ENCODE data around the gene WDR35.

Gene WDR35

GRCh38 chr2:19971691-19972090 is 18.2 kb downstream of the WDR35 start:
- Histone ChIP-seq H3K36me3 (ENCODE audit: insufficient read depth, low read length) (peaks cover 4% of the 10 kb centered on the region), H3K9ac (ENCODE audit: low read depth, low read length) (no peak overlapping the region), H3K4me3 (ENCODE audit: low read length) (no peak overlapping the region), H3K4me1 (ENCODE audit: control insufficient read depth, insufficient read depth, low read length) (no peaks in the 10 kb centered on the region), H3K9me3 (replicated peaks; ENCODE audit: low read length) (no peaks in the 10 kb centered on the region), H3K4me2 (ENCODE audit: low read length) (no peak overlapping the region), H3K27me3 (ENCODE audit: control insufficient read depth, insufficient read depth, low read length) (no peaks in the 10 kb centered on the region)

GRCh38 chr2:19963386-19963785 is 26.5 kb downstream of the WDR35 start:
- Histone ChIP-seq H3K9ac (ENCODE audit: low read depth, low read length) (no peak overlapping the region), H3K36me3 (ENCODE audit: insufficient read depth, low read length) (peaks cover 4% of the 10 kb centered on the region), H3K9me3 (replicated peaks; ENCODE audit: low read length) (no peaks in the 10 kb centered on the region), H3K4me1 (ENCODE audit: control insufficient read depth, insufficient read depth, low read length) (no peaks in the 10 kb centered on the region), H3K4me2 (ENCODE audit: low read length) (no peak overlapping the region), H3K4me3 (ENCODE audit: low read length) (no peak overlapping the region), H3K27me3 (ENCODE audit: control insufficient read depth, insufficient read depth, low read length) (no peaks in the 10 kb centered on the region)

GRCh38 chr2:19955544-19956422 is 34.1 kb downstream of the WDR35 start:
- H3K36me3 ChIP-seq (ENCODE audit: insufficient read depth, low read length) = no peaks in the 10 kb centered on the region
- no peaks in the 10 kb centered on the region for H3K9me3 ChIP-seq (replicated peaks; ENCODE audit: low read length)
- H3K4me3 ChIP-seq (ENCODE audit: low read length) = no peak overlapping the region
- H3K4me2 ChIP-seq (ENCODE audit: low read length) = no peak overlapping the region
- no peaks in the 10 kb centered on the region for H3K27me3 ChIP-seq (ENCODE audit: control insufficient read depth, insufficient read depth, low read length)
- H3K4me1 ChIP-seq (ENCODE audit: control insufficient read depth, insufficient read depth, low read length) = no peaks in the 10 kb centered on the region
- H3K9ac ChIP-seq (ENCODE audit: low read depth, low read length) = no peak overlapping the region

- peaks cover 7% of the 10 kb centered on the region for H3K36me3 ChIP-seq (ENCODE audit: insufficient read depth, low read length)
- H3K4me2 ChIP-seq (ENCODE audit: low read length) = no peak overlapping the region
- H3K9ac ChIP-seq (ENCODE audit: low read depth, low read length) = no peak overlapping the region
Observed at GRCh38 chr2:19949071-19949470, 40.8 kb downstream of the WDR35 start.

GRCh38 chr2:19947184-19947940 is 42.5 kb downstream of the WDR35 start:
- Histone ChIP-seq H3K27me3 (ENCODE audit: control insufficient read depth, insufficient read depth, low read length) (no peaks in the 10 kb centered on the region), H3K4me2 (ENCODE audit: low read length) (no peak overlapping the region)

More at GRCh38 chr2:19949071-19949470, 40.8 kb downstream of the WDR35 start:
- peaks cover 13% of the 10 kb centered on the region for H3K4me1 ChIP-seq (ENCODE audit: control insufficient read depth, insufficient read depth, low read length)
- no peak overlapping the region for H3K4me3 ChIP-seq (ENCODE audit: low read length)
- no peaks in the 10 kb centered on the region for H3K9me3 ChIP-seq (replicated peaks; ENCODE audit: low read length)
- H3K27me3 ChIP-seq (ENCODE audit: control insufficient read depth, insufficient read depth, low read length) = no peaks in the 10 kb centered on the region

GRCh38 chr2:19944205-19944845 is 45.6 kb downstream of the WDR35 start:
- Histone ChIP-seq H3K4me1 (ENCODE audit: control insufficient read depth, insufficient read depth, low read length) (peaks cover 12% of the 10 kb centered on the region), H3K27me3 (ENCODE audit: control insufficient read depth, insufficient read depth, low read length) (no peaks in the 10 kb centered on the region), H3K36me3 (ENCODE audit: insufficient read depth, low read length) (peaks cover 7% of the 10 kb centered on the region), H3K9ac (ENCODE audit: low read depth, low read length) (no peak overlapping the region), H3K9me3 (replicated peaks; ENCODE audit: low read length) (no peaks in the 10 kb centered on the region), H3K4me2 (ENCODE audit: low read length) (no peak overlapping the region), H3K4me3 (ENCODE audit: low read length) (no peak overlapping the region)

More at GRCh38 chr2:19947184-19947940, 42.5 kb downstream of the WDR35 start:
- Histone ChIP-seq H3K4me1 (ENCODE audit: control insufficient read depth, insufficient read depth, low read length) (peaks cover 13% of the 10 kb centered on the region), H3K9ac (ENCODE audit: low read depth, low read length) (no peak overlapping the region), H3K9me3 (replicated peaks; ENCODE audit: low read length) (no peaks in the 10 kb centered on the region), H3K4me3 (ENCODE audit: low read length) (no peak overlapping the region), H3K36me3 (ENCODE audit: insufficient read depth, low read length) (peaks cover 7% of the 10 kb centered on the region)

- no peaks in the 10 kb centered on the region for H3K27me3 ChIP-seq (ENCODE audit: control insufficient read depth, insufficient read depth, low read length)
- no peak overlapping the region for H3K9ac ChIP-seq (ENCODE audit: low read depth, low read length)
- H3K4me3 ChIP-seq (ENCODE audit: low read length) = no peak overlapping the region
- no peaks in the 10 kb centered on the region for H3K9me3 ChIP-seq (replicated peaks; ENCODE audit: low read length)
- peaks cover 7% of the 10 kb centered on the region for H3K4me1 ChIP-seq (ENCODE audit: control insufficient read depth, insufficient read depth, low read length)
- peaks cover 7% of the 10 kb centered on the region for H3K36me3 ChIP-seq (ENCODE audit: insufficient read depth, low read length)
- H3K4me2 ChIP-seq (ENCODE audit: low read length) = no peak overlapping the region
Observed at GRCh38 chr2:19943189-19943588, 46.7 kb downstream of the WDR35 start.

GRCh38 chr2:19942199-19942598 is 47.7 kb downstream of the WDR35 start:
- Histone ChIP-seq H3K4me2 (ENCODE audit: low read length) (no peak overlapping the region), H3K9ac (ENCODE audit: low read depth, low read length) (no peak overlapping the region), H3K4me3 (ENCODE audit: low read length) (no peak overlapping the region), H3K9me3 (replicated peaks; ENCODE audit: low read length) (no peaks in the 10 kb centered on the region), H3K27me3 (ENCODE audit: control insufficient read depth, insufficient read depth, low read length) (no peaks in the 10 kb centered on the region), H3K4me1 (ENCODE audit: control insufficient read depth, insufficient read depth, low read length) (peaks cover 3% of the 10 kb centered on the region), H3K36me3 (ENCODE audit: insufficient read depth, low read length) (peaks cover 14% of the 10 kb centered on the region)

GRCh38 chr2:19937004-19937403 is 52.9 kb downstream of the WDR35 start:
- Histone ChIP-seq H3K27me3 (ENCODE audit: control insufficient read depth, insufficient read depth, low read length) (no peaks in the 10 kb centered on the region), H3K4me1 (ENCODE audit: control insufficient read depth, insufficient read depth, low read length) (peaks cover 16% of the 10 kb centered on the region), H3K4me2 (ENCODE audit: low read length) (no peak overlapping the region)

GRCh38 chr2:19936203-19936602 is 53.7 kb downstream of the WDR35 start:
- no peak overlapping the region for H3K4me3 ChIP-seq (ENCODE audit: low read length)
- H3K4me1 ChIP-seq (ENCODE audit: control insufficient read depth, insufficient read depth, low read length) = peaks cover 16% of the 10 kb centered on the region
- H3K9ac ChIP-seq (ENCODE audit: low read depth, low read length) = no peak overlapping the region
- no peaks in the 10 kb centered on the region for H3K9me3 ChIP-seq (replicated peaks; ENCODE audit: low read length)
- H3K4me2 ChIP-seq (ENCODE audit: low read length) = no peak overlapping the region
- no peaks in the 10 kb centered on the region for H3K27me3 ChIP-seq (ENCODE audit: control insufficient read depth, insufficient read depth, low read length)
- peaks cover 20% of the 10 kb centered on the region for H3K36me3 ChIP-seq (ENCODE audit: insufficient read depth, low read length)

More at GRCh38 chr2:19937004-19937403, 52.9 kb downstream of the WDR35 start:
- Histone ChIP-seq H3K4me3 (ENCODE audit: low read length) (no peak overlapping the region), H3K9me3 (replicated peaks; ENCODE audit: low read length) (no peaks in the 10 kb centered on the region), H3K9ac (ENCODE audit: low read depth, low read length) (no peak overlapping the region), H3K36me3 (ENCODE audit: insufficient read depth, low read length) (peaks cover 20% of the 10 kb centered on the region)

- peak overlapping the region; percentile 63 for H3K9ac ChIP-seq (ENCODE audit: low read depth, low read length)
Observed at GRCh38 chr2:19933351-19933981, 56.4 kb downstream of the WDR35 start.

More at GRCh38 chr2:19933351-19933981, 56.4 kb downstream of the WDR35 start:
- peak overlapping the region; percentile 77 for H3K4me2 ChIP-seq (ENCODE audit: low read length)
- peaks cover 16% of the 10 kb centered on the region for H3K4me1 ChIP-seq (ENCODE audit: control insufficient read depth, insufficient read depth, low read length)
- H3K4me3 ChIP-seq (ENCODE audit: low read length) = peak overlapping the region; percentile 43
- H3K9me3 ChIP-seq (replicated peaks; ENCODE audit: low read length) = peaks cover 1% of the 10 kb centered on the region
- no peaks in the 10 kb centered on the region for H3K27me3 ChIP-seq (ENCODE audit: control insufficient read depth, insufficient read depth, low read length)
- peaks cover 26% of the 10 kb centered on the region for H3K36me3 ChIP-seq (ENCODE audit: insufficient read depth, low read length)

Measured in skeletal muscle satellite cell (primary cell).